H9 (cell line): ENCODE data around the gene CORO2B. TPM values are rescaled to one million over a fixed set of nuclear protein-coding genes. Genes with fewer than 3 reads are reported as not detected.

Experiments
- DNase-seq: peaks from one replicate; pipeline ENCODE4 v3.0.0-alpha.2; 2017
- H2AFZ ChIP-seq: one replicate; pipeline ENCODE4 v1.6.1; 2013; ENCODE audit warnings: mild to moderate bottlenecking, low read length, control low read depth, moderate library complexity
- H2AK5ac ChIP-seq: 2 replicates; pipeline ENCODE4 v1.6.1; 2013; ENCODE audit warnings: low read length, control low read depth, mixed read lengths; ENCODE audit not compliant: insufficient read length
- H2BK120ac ChIP-seq: one replicate; pipeline ENCODE4 v1.6.1; 2013; ENCODE audit warnings: low read depth, mild to moderate bottlenecking, low read length, control low read depth, inconsistent platforms; ENCODE audit not compliant: poor library complexity, severe bottlenecking
- H2BK12ac ChIP-seq: 2 replicates; pipeline ENCODE4 v1.6.1; 2013; ENCODE audit warnings: low read length, control low read depth, mixed read lengths, low read depth; ENCODE audit not compliant: insufficient read length
- H2BK15ac ChIP-seq: 2 replicates; pipeline ENCODE4 v1.6.1; 2013; ENCODE audit warnings: low read depth, low read length, control low read depth
- H2BK20ac ChIP-seq: one replicate; pipeline ENCODE4 v1.6.1; 2013; ENCODE audit warnings: low read depth, mild to moderate bottlenecking, low read length, control low read depth, inconsistent platforms; ENCODE audit not compliant: poor library complexity, severe bottlenecking
- H2BK5ac ChIP-seq: 2 replicates; pipeline ENCODE4 v1.6.1; 2013; ENCODE audit warnings: low read length, control low read depth, mixed read lengths; ENCODE audit not compliant: insufficient read length
- H3K14ac ChIP-seq: 2 replicates; pipeline ENCODE4 v1.6.1; 2013; ENCODE audit warnings: low read length, control low read depth; ENCODE audit not compliant: insufficient read depth
- H3K18ac ChIP-seq: 2 replicates; pipeline ENCODE4 v1.6.1; 2013; ENCODE audit warnings: low read depth, mild to moderate bottlenecking, mixed read lengths, low read length, control low read depth; ENCODE audit not compliant: insufficient read length
- H3K23ac ChIP-seq: 2 replicates; pipeline ENCODE4 v1.6.1; 2013; ENCODE audit warnings: low read length, control low read depth, mixed read lengths, low read depth; ENCODE audit not compliant: insufficient read length
- H3K23me2 ChIP-seq: 2 replicates; pipeline ENCODE4 v1.6.1; 2013; ENCODE audit warnings: low read depth, mild to moderate bottlenecking, mixed read lengths, low read length, control low read depth; ENCODE audit not compliant: insufficient read length, poor library complexity, severe bottlenecking
- H3K27ac ChIP-seq: 2 replicates; pipeline ENCODE4 v1.5.1; 2013; ENCODE audit warnings: low read length, control low read depth, mixed read lengths, low read depth; ENCODE audit not compliant: insufficient read length
- H3K27me3 ChIP-seq: 2 replicates; pipeline ENCODE4 v1.6.1; 2013; ENCODE audit warnings: low read length, control low read depth, inconsistent platforms; ENCODE audit not compliant: insufficient read depth
- H3K4ac ChIP-seq: 2 replicates; pipeline ENCODE4 v1.6.1; 2013; ENCODE audit warnings: low read depth, mild to moderate bottlenecking, control low read depth, inconsistent platforms, low read length, moderate library complexity
- H3K4me1 ChIP-seq: 2 replicates; pipeline ENCODE4 v1.6.1; 2013; ENCODE audit warnings: low read length, control low read depth, inconsistent platforms; ENCODE audit not compliant: insufficient read depth
- H3K4me2 ChIP-seq: 2 replicates; pipeline ENCODE4 v1.6.1; 2013; ENCODE audit warnings: low read length, control low read depth, mixed read lengths; ENCODE audit not compliant: insufficient read length, insufficient read depth
- H3K56ac ChIP-seq: 2 replicates; pipeline ENCODE4 v1.6.1; 2013; ENCODE audit warnings: low read depth, mild to moderate bottlenecking, mixed read lengths, low read length, control low read depth; ENCODE audit not compliant: insufficient read length
- H3K79me1 ChIP-seq: 2 replicates; pipeline ENCODE4 v1.6.1; 2013; ENCODE audit warnings: low read depth, mild to moderate bottlenecking, moderate library complexity, low read length, control low read depth, inconsistent platforms; ENCODE audit not compliant: insufficient read depth, poor library complexity, severe bottlenecking
- H3K79me2 ChIP-seq: 2 replicates; pipeline ENCODE4 v1.6.1; 2013; ENCODE audit warnings: low read length, control low read depth, inconsistent platforms; ENCODE audit not compliant: insufficient read depth
- H3K9ac ChIP-seq: 2 replicates; pipeline ENCODE4 v1.6.1; 2013; ENCODE audit warnings: low read length, control low read depth, mixed read lengths; ENCODE audit not compliant: insufficient read length; ENCODE audit errors: extremely low read depth
- H3K9me3 ChIP-seq: one replicate; pipeline ENCODE4 v1.6.1; 2013; ENCODE audit warnings: low read depth, low read length, inconsistent platforms; ENCODE audit not compliant: control insufficient read depth
- H3T11ph ChIP-seq: one replicate; pipeline ENCODE4 v1.6.1; 2013; ENCODE audit warnings: mild to moderate bottlenecking, low read length, control low read depth, inconsistent platforms
- H4K20me1 ChIP-seq: one replicate; pipeline ENCODE4 v1.6.1; 2013; ENCODE audit not compliant: control insufficient read depth, insufficient read length, insufficient read depth
- H4K5ac ChIP-seq: 2 replicates; pipeline ENCODE4 v1.6.1; 2013; ENCODE audit warnings: low read depth, mild to moderate bottlenecking, mixed read lengths, low read length, control low read depth; ENCODE audit not compliant: insufficient read length
- H4K8ac ChIP-seq: replicated peaks from 2 replicates; pipeline ENCODE4 v1.6.1; 2013; ENCODE audit warnings: low read length, control low read depth, mixed read lengths, low read depth; ENCODE audit not compliant: insufficient read length
- H4K91ac ChIP-seq: 2 replicates; pipeline ENCODE4 v1.6.1; 2013; ENCODE audit warnings: low read depth, mild to moderate bottlenecking, moderate library complexity, mixed read lengths, low read length, control low read depth; ENCODE audit not compliant: insufficient read length
- H3K27ac Mint-ChIP-seq, 3 experiments: 2 replicates in 2 of 3; 3 replicates in 1 of 3; pipeline ENCODE4 v1.8.0; 2020 to 2021; ENCODE audit warnings: mixed read lengths in 3 of 3, mild to moderate bottlenecking in 1 of 3, moderate library complexity in 1 of 3
- H3K27me3 Mint-ChIP-seq: 2 replicates; pipeline ENCODE4 v1.8.0; 2021; ENCODE audit warnings: low read depth, mild to moderate bottlenecking, moderate library complexity, mixed read lengths
- H3K36me3 Mint-ChIP-seq, 3 experiments: 2 replicates in 2 of 3; 3 replicates in 1 of 3; pipeline ENCODE4 v1.8.0; 2020 to 2021; ENCODE audit warnings: low read depth in 3 of 3, mixed read lengths in 3 of 3; ENCODE audit not compliant: insufficient read depth in 1 of 3
- H3K4me1 Mint-ChIP-seq, 2 experiments: 2 replicates each; pipeline ENCODE4 v1.8.0; 2020; ENCODE audit warnings: mixed read lengths in 2 of 2
- H3K4me3 Mint-ChIP-seq, 2 experiments: 2 replicates in 1 of 2; 3 replicates in 1 of 2; pipeline ENCODE4 v1.8.0; 2020 to 2021; ENCODE audit warnings: mild to moderate bottlenecking in 2 of 2, mixed read lengths in 2 of 2, moderate library complexity in 1 of 2
- H3K9me3 Mint-ChIP-seq, 2 experiments: 2 replicates in 1 of 2; 3 replicates in 1 of 2; pipeline ENCODE4 v1.8.0; 2020; ENCODE audit warnings: mild to moderate bottlenecking in 2 of 2, mixed read lengths in 2 of 2, moderate library complexity in 1 of 2
- CTCF ChIP-seq: fragments of 200-600 bp; sonication (generic); conservative IDR thresholded peaks from 3 replicates; pipeline ENCODE4 v1.8.0; 2021; ENCODE audit warnings: antibody characterized with exemption, mild to moderate bottlenecking
- WGBS: extraction: QIAGEN DNeasy Blood & Tissue Kit; methylation state at CpG from one replicate; pipeline ENCODE4 v1.1.7; 2013; ENCODE audit warnings: missing lambda C conversion rate, low lambda C conversion rate, mixed read lengths; ENCODE audit not compliant: insufficient read length; ENCODE audit errors: extremely low coverage; 5-methylcytosine and 5-hydroxymethylcytosine counted together
- total RNA-seq: library from RNA; stranded (reverse); gene quantifications from 2 replicates; pipeline ENCODE4 v1.2.1, GENCODE V29; 2021

CORO2B gene
- total RNA-seq, 1 experiment from 2014 or later: 3.1 TPM

- Mint-ChIP-seq H3K36me3 (peaks cover 0 to 8% (median 1%) of the 10 kb centered on the region in 3 experiments; a peak in 4 of 7 replicates), H3K27ac (no peak overlapping the region), H3K9me3 (no peaks in the 10 kb centered on the region; a peak in 2 of 5 replicates), H3K4me3 (no peak overlapping the region), H3K4me1 (peaks cover 27 to 45% of the 10 kb centered on the region in 2 experiments), H3K27me3 (peaks cover 3% of the 10 kb centered on the region)
- Histone ChIP-seq H3K4me2 (no peak overlapping the region), H2BK120ac (no peak overlapping the region), H2AFZ (no peak overlapping the region), H4K91ac (no peak overlapping the region), H3K27me3 (no peaks in the 10 kb centered on the region), H4K5ac (no peak overlapping the region), H3K4me1 (no peaks in the 10 kb centered on the region; the same call in 1 of the 2 replicates), H3K4ac (no peak overlapping the region), H3K23ac (no peak overlapping the region), H3K9ac (no peak overlapping the region), H4K20me1 (no peaks in the 10 kb centered on the region), H2BK20ac (no peak overlapping the region), H4K8ac (no peak overlapping the region), H2BK15ac (no peak overlapping the region), H3K23me2 (no peaks in the 10 kb centered on the region), H2BK5ac (no peak overlapping the region), H3T11ph (no peak overlapping the region), H3K56ac (no peak overlapping the region), H3K14ac (no peak overlapping the region; the same call in 1 of the 2 replicates), H3K9me3 (no peaks in the 10 kb centered on the region), H3K27ac (no peak overlapping the region), H2AK5ac (no peak overlapping the region), H2BK12ac (no peak overlapping the region), H3K79me1 (no peaks in the 10 kb centered on the region), H3K18ac (no peak overlapping the region), H3K79me2 (no peaks in the 10 kb centered on the region)
- DNase-seq: no peak
- no peak for TF ChIP-seq CTCF
- no CpG with 5 or more reads among the region's 5 CpGs for WGBS
These were observed 119.9 kb downstream of the CORO2B start for GRCh38 chr15:68698708-68699107.
